NCI-H1105 (cell line): ENCODE data around the gene TMEM150A.
"Not testable (repeated sequence)": the region's sequence is repeated elsewhere in the genome, so short reads cannot be mapped to it uniquely, and the experiment has no call there.

Source experiments
- DNase-seq: peaks from one replicate; lab custom pipeline; 2025; lab: John Stamatoyannopoulos, UW

TMEM150A gene

GRCh38 chr2:85593023-85593422, 9.5 kb downstream of the TMEM150A start:
- DNase-seq, result no peak

- not testable (repeated sequence) for DNase-seq
Measured at GRCh38 chr2:85592299-85592698, 10.2 kb downstream of the TMEM150A start.

DNA sequence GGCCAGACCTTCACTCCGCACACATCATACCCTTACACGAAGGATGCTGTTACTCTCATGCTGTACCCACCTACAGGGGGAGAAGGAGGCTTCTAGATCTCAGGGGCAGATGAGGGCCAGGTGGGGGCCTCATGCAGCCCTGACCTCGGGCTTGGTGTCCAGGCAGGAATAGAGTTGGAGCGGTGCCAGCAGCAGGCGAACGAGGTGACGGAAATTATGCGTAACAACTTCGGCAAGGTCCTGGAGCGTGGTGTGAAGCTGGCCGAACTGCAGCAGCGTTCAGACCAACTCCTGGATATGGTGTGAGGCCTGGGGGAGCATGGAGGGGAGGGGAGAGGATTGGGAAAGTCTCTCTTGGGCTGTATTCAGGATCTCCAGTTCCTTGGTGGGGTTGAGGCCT, 10.9 kb downstream of the TMEM150A start:
- DNase-seq, result no peak

DNA sequence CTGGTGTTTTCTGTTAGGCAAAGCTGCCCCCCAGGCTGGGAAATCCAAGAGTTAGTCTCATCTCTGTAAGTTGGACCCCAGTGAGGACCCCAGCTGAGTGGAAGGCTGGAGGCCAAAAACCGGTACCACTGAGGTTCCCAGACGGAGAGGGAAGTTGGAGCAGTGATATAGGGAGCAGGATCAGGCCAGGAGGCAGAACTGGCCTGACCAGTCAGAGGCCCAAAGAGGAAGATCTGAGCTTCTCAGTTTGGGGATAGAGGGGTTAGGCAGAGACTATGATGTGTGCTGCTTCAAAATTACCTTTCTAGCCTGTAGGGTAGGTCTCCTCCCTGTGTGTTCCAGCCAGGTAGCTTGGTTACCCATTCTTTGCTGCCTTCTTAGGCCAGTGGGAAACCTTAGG, 11.5 kb downstream of the TMEM150A start:
- no peak for DNase-seq

- no peak for DNase-seq
Measured at GRCh38 chr2:85589982-85590791, 12.3 kb downstream of the TMEM150A start.

DNA sequence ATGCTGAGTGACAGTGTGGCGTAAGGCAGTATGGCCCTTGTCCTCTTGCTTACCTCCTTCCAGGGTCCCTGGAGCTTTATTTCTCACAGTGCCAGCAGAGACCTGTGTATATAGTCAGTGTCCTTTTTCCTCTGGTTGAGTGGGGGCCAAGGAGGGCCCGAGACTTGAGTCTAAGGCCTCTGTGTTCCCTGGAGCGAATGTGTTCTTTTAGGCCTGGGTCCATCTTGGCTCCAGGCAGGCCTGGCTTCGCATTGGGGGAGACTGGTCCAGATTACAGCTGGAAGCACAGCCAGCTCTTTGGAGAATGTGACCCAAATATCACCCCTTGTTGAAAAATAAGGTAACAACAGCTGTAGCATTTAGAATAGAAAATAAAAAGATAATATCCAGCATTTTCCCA, 13.3 kb downstream of the TMEM150A start:
- DNase-seq, result no peak

DNA sequence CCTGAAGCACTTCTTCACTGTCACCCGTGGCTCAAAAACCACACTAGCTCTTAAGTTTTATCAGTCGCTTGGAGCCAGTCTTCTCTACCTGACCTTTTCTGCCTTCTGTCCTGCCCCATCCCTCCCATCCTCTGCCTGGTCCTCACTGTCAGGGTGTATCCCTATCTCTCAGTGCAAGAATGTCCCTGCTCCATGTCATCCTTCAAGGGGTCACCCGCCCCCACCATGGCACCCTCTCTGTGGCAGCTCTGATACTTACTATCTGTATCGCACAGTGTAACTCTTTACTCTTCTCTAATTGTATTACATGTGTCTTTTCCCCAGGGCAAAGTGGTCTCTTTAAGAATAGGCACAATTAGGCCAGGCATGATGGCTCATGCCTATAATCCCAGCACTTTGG, 13.9 kb downstream of the TMEM150A start:
- no peak for DNase-seq

GRCh38 chr2:85588236-85588635, 14.3 kb downstream of the TMEM150A start:
- no peak for DNase-seq

GRCh38 chr2:85585781-85586105, 16.8 kb downstream of the TMEM150A start:
- DNase-seq, result no peak

- no peak for DNase-seq
Measured at GRCh38 chr2:85584857-85585780, 17.4 kb downstream of the TMEM150A start.

DNA sequence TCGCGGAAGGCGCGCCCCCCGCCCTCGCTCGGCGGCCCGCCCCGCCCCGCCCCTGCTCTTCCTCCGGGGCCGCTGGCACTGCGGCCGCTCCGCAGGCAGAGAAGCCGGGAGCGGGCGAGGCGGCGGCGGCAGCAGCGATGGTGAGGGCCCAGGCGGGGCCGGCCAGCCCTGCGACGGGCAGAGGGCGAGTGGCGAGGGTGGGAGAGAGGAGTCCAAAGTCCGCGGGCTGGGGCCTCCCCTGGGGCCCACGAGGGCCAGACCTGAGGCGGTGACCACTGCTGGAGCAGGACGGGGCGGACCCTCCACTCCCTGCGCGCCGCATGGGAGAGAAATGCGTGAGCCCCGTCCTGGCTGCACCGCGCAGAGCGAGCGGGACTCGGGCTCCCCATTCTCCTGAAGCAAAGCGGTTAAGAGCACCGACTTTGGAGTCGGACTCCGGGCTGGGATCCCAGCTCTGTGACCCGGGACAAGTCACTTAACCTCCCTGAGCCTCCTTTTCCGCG, 18.1 kb downstream of the TMEM150A start, which contains the start of gene VAMP5:
TSS of gene VAMP5 (plus strand) at position 78 of the 503 bp plus-strand sequence. CDS start at position 138, 60 bp downstream.
- DNase-seq, result no peak

DNA sequence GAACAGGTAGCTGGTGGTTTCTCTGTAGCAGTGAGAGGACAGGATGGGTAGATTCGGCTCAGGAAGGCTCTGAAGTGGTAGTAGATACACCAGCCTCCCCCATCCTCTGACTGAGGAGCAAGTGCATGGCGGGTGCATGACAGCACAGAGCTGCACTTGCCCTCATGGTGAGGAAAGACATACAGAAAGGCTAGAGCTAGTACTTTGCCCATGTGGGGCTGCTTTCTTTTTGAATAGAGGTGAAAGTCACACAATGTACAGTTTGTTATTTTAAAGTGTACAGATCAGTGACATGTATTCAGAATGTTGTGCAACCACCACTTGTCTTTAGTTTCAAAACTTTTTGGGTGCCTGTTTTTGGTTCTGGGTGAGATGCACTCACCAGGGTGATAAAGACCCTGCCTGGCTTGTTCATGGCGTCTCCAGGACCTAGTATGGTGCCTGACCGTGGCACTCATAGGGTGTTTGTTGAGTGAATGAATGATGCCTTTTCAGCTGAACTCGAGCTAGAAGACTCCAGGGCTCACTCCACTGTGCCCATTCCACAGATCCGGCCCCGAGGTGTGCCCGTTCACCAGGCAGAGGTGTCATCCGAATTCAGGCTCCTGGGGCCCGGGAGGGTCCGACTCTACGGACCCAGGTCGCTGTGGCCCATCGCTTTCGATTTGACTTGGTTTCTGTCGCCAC, 18.7 kb downstream of the TMEM150A start:
- DNase-seq, result no peak

DNA sequence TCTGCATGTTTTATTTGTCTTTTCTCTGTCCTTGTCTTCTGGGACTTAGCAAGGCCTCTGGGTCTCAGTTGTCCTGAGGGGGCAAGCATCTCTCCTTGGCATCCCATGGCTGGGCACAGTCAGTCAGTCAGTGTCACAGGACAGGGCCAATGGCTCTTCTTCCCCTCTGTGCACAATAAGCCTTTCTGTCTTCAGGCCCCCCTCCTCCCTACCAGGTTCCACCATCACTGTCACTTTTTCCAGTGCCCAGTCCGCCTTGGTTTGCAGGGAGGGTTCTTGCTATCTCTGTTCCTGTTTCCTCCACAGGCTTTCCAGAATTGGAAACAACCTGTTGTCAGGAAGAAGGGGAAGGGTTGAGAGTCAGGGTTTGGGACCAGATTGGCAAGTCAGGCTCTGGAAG, 20.0 kb downstream of the TMEM150A start:
- DNase-seq, result no peak

DNA sequence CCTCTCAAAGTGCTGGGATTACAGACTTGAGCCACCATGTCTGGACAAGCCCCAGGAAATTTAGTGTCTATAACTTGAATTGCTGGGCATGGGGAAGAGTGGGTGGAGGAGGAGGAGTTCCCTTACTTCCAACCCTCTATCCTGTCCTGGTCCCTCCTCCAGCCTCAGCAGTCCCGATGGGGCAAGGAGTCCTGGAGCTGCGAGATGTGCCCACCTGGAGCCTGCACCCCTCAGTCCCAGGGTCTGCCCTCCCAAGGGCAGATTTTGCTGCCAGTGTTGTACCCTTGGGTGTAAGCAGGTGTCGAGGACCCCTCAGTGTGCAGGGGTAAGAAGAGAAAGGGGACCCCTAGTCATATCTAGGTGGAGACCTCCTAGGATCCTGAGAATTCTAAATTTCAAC, 22.3 kb downstream of the TMEM150A start:
- DNase-seq, result no peak

- DNase-seq, result no peak
Measured at GRCh38 chr2:85579266-85579935, 23.1 kb downstream of the TMEM150A start.

GRCh38 chr2:85578243-85579180, 24.0 kb downstream of the TMEM150A start:
- no peak for DNase-seq

GRCh38 chr2:85577386-85578242, 24.9 kb downstream of the TMEM150A start, which contains the start of gene VAMP8:
Gene VAMP8 (plus strand): TSS chr2:85577586. CDS start chr2:85577647, 61 bp downstream.
- no peak for DNase-seq

GRCh38 chr2:85577063-85577385, 25.5 kb downstream of the TMEM150A start:
- no peak for DNase-seq

- no peak for DNase-seq
Measured at GRCh38 chr2:85575739-85576138, 26.8 kb downstream of the TMEM150A start.

- DNase-seq, result no peak
Measured at GRCh38 chr2:85566265-85566664, 36.2 kb downstream of the TMEM150A start.
